ENCODE data around the gene NAGA. TPM values are rescaled to one million over a fixed set of nuclear protein-coding genes. Genes with fewer than 3 reads are reported as not detected.

NAGA gene
- total and polyA plus RNA-seq, 2 donors (not counting 3 experiments of a cell fraction or from before 2014, with no cell fraction given), result 29.0 to 63.4 TPM

GRCh38 chr22:42039271-42039670, 31.3 kb downstream of the NAGA start:
- H3K9me1 ChIP-seq (replicated peaks; ENCODE audit: control insufficient read depth, extremely low read depth, insufficient read depth, low read length), result no peaks in the 10 kb centered on the region
- H4K20me1 ChIP-seq (replicated peaks; ENCODE audit: control insufficient read depth, extremely low read depth, insufficient read depth, low read length), result no peaks in the 10 kb centered on the region
- dilution Hi-C loops (cut with MboI; ENCODE audit: extremely low pct_ligation_motif_present, low sequenced_read_pairs), result no loop called here

More at GRCh38 chr22:42039271-42039670, 31.3 kb downstream of the NAGA start:
- H3K9ac ChIP-seq (replicated peaks; ENCODE audit: extremely low read depth, insufficient read depth, low read length), result no peak overlapping the region
- CTCF ChIA-PET, result no interaction called here
- FAIRE-seq (no peak), DNase-seq (ENCODE audit: low read depth, low spot score) (no peak)
- H2AFZ ChIP-seq (ENCODE audit: low read depth, low read length), result no peak overlapping the region
- no peaks in the 10 kb centered on the region for H3K9me3 ChIP-seq (replicated peaks; ENCODE audit: control insufficient read depth, insufficient read depth, low read length)
- H3K27me3 ChIP-seq (ENCODE audit: control insufficient read depth in 2 of 2, insufficient read depth in 2 of 2, low read length in 2 of 2), result peaks cover 0 to 3% of the 10 kb centered on the region in 2 experiments
- BruUV-seq (replicated peaks), result no TSS peak
- intact Hi-C loops (cut with micrococcal nuclease), result no loop called here
- H3K4me3 ChIP-seq (replicated peaks in 1 of 3; ENCODE audit: insufficient read depth in 1 of 3, low read depth in 1 of 3, low read length in 3 of 3), result no peak overlapping the region
- H3K4me2 ChIP-seq (ENCODE audit: insufficient read depth, low read length), result no peak overlapping the region
- TF ChIP-seq POLR2AphosphoS5 (IDR thresholded peaks at IDR 0.05; ENCODE audit: insufficient read depth, low read depth, low read length) (no peak), GATA2 (IDR thresholded peaks at IDR 0.05; ENCODE audit: insufficient read depth, insufficient read length, low read depth, low read length) (no peak), CTCF (IDR thresholded peaks at IDR 0.05; ENCODE audit: extremely low read depth in 1 of 2, insufficient read depth in 1 of 2, low read depth in 1 of 2, low read length in 2 of 2) (no peak), JUN (IDR thresholded peaks at IDR 0.05; ENCODE audit: borderline replicate concordance, insufficient read depth, insufficient read length, low read depth) (no peak), FOS (IDR thresholded peaks at IDR 0.05; ENCODE audit: borderline replicate concordance, insufficient read depth, low read length) (no peak), MYC (IDR thresholded peaks at IDR 0.05; ENCODE audit: low read depth, low read length) (no peak), MAX (IDR thresholded peaks at IDR 0.05; ENCODE audit: insufficient read depth, insufficient read length) (no peak), EZH2 (IDR thresholded peaks at IDR 0.05; ENCODE audit: borderline replicate concordance, low read depth, low read length, severe bottlenecking) (no peak)
- no peaks in the 10 kb centered on the region for H3K36me3 ChIP-seq (ENCODE audit: control insufficient read depth in 2 of 2, extremely low read depth in 1 of 2, insufficient read depth in 2 of 2, low read length in 2 of 2)
- no peaks in the 10 kb centered on the region for H3K79me2 ChIP-seq (ENCODE audit: control insufficient read depth, insufficient read depth, low read length)
- H3K27ac ChIP-seq (ENCODE audit: insufficient read depth, low read depth, low read length), result no peak overlapping the region
- no peaks in the 10 kb centered on the region for H3K4me1 ChIP-seq (ENCODE audit: control insufficient read depth, extremely low read depth, insufficient read depth, low read length)
- POLR2A ChIA-PET, result no interaction called here

Measured in endothelial cell of umbilical vein (primary cell).